ENCODE results near the gene UBE2Q2.

The UBE2Q2 gene

DNA sequence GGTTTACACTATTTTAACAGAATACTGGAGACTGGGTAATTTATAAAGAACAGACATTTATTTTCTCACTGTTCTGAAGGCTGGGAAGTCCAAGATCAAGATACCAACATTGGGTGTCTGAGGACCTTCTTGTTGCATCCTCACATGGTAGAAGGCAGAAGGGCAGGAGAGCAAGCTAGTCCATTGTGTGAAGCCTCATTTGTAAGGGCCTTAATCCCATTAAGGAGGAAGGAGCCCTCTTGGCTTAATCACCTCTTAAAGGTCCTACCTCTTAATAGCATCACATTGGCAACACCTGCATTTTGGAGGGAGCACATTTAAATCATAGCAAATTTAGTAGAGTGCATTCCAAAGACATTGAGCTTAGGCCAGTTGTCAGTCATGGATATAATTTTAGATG lies 26.2 kb downstream of the UBE2Q2 start:
- TF ChIP-seq SIN3A (IDR thresholded peaks at IDR 0.05; ENCODE audit: borderline replicate concordance, insufficient read depth, low read length): no peak
- TF ChIP-seq, protein P1, sequence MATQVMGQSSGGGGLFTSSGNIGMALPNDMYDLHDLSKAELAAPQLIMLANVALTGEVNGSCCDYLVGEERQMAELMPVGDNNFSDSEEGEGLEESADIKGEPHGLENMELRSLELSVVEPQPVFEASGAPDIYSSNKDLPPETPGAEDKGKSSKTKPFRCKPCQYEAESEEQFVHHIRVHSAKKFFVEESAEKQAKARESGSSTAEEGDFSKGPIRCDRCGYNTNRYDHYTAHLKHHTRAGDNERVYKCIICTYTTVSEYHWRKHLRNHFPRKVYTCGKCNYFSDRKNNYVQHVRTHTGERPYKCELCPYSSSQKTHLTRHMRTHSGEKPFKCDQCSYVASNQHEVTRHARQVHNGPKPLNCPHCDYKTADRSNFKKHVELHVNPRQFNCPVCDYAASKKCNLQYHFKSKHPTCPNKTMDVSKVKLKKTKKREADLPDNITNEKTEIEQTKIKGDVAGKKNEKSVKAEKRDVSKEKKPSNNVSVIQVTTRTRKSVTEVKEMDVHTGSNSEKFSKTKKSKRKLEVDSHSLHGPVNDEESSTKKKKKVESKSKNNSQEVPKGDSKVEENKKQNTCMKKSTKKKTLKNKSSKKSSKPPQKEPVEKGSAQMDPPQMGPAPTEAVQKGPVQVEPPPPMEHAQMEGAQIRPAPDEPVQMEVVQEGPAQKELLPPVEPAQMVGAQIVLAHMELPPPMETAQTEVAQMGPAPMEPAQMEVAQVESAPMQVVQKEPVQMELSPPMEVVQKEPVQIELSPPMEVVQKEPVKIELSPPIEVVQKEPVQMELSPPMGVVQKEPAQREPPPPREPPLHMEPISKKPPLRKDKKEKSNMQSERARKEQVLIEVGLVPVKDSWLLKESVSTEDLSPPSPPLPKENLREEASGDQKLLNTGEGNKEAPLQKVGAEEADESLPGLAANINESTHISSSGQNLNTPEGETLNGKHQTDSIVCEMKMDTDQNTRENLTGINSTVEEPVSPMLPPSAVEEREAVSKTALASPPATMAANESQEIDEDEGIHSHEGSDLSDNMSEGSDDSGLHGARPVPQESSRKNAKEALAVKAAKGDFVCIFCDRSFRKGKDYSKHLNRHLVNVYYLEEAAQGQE (IDR thresholded peaks at IDR 0.05; ENCODE audit: insufficient read depth in 1 of 2, low read depth in 2 of 2, low read length in 2 of 2): no peak
- TF ChIP-seq TAF1 (IDR thresholded peaks at IDR 0.05; ENCODE audit: borderline replicate concordance, insufficient read depth, low read length): no peak
- no peak for TF ChIP-seq POLR2AphosphoS5 (IDR thresholded peaks at IDR 0.05; ENCODE audit: low read depth, low read length)
- TF ChIP-seq FOXP2 (optimal IDR thresholded peaks at IDR 0.05; ENCODE audit: borderline replicate concordance, extremely low read depth, extremely low read length, insufficient read depth): no peak

DNA sequence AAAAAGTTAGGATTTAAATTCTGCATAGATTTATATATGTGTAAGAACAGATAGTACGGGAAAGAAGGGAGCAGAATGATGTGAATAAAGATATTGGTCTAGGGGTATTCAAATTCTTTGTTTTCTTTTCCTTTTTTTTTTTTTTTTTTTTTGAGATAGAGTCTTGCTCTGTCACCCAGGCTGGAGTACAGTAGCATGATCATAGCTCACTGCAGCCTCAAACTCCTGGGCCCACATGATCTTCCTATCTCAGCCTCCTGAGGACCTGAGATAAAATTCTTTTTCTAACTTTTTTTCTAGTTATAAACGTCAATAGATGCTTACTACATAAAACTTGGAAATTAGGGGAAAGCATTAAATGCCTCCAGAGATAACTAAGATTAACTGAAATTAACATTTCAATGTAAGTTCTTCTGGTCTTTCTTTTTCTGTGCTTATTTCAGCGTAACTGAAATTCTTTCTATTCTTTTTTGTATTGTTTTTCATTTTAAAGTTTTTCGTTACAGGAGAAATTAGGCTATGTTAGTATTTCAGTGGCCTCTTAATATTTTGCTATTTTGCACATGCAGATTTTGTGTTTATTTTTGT lies 29.2 kb downstream of the UBE2Q2 start:
- no peak for TF ChIP-seq FOXP2 (optimal IDR thresholded peaks at IDR 0.05; ENCODE audit: borderline replicate concordance, extremely low read depth, extremely low read length, insufficient read depth)
- TF ChIP-seq POLR2AphosphoS5 (IDR thresholded peaks at IDR 0.05; ENCODE audit: low read depth, low read length): no peak
- no peak for TF ChIP-seq TAF1 (IDR thresholded peaks at IDR 0.05; ENCODE audit: borderline replicate concordance, insufficient read depth, low read length)
- TF ChIP-seq, protein P1 (IDR thresholded peaks at IDR 0.05; ENCODE audit: insufficient read depth in 1 of 2, low read depth in 2 of 2, low read length in 2 of 2): no peak
- TF ChIP-seq SIN3A (IDR thresholded peaks at IDR 0.05; ENCODE audit: borderline replicate concordance, insufficient read depth, low read length): no peak

DNA sequence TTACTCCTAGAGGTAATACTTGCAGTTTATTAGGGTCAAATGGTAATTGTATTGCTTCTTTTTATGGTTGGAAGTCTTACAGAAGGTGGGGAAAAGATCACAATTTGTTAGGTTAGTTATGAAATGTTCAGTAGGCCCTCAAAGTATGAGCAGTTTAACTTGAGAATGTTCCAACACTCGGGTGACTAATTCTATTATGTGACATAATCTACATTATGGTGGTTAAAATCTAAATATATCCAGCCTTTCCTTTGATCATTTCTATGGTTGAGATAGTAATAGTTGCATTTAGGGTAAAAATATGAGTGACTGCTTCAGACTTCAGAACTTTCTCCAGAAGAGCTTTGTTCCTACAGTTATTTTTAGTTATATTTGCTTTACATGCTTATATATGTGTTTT lies 40.8 kb downstream of the UBE2Q2 start:
- TF ChIP-seq POLR2AphosphoS5 (IDR thresholded peaks at IDR 0.05; ENCODE audit: low read depth, low read length): no peak

DNA sequence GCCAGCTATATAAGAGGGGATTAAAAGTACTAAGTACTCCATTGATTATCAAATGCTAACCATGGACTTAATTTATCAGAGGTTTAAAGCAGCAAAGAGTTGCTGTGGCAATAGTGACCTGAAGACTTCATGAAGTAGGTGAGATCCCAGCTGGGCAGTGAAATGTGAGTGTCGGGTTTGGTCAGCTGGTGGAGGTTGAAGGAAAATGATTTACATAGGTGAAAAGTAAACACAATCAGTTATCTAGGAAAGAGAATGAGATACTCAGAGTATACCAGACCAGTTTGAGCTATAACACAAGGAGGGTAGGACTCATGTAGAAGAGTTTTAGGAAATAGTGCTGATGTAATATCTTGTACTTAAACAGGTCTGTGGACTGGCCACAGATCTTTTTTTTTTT lies 43.9 kb downstream of the UBE2Q2 start:
- no peak for TF ChIP-seq TAF1 (IDR thresholded peaks at IDR 0.05; ENCODE audit: borderline replicate concordance, insufficient read depth, low read length)
- TF ChIP-seq SIN3A (IDR thresholded peaks at IDR 0.05; ENCODE audit: borderline replicate concordance, insufficient read depth, low read length): no peak
- no peak for TF ChIP-seq POLR2AphosphoS5 (IDR thresholded peaks at IDR 0.05; ENCODE audit: low read depth, low read length)
- TF ChIP-seq, protein P1 (IDR thresholded peaks at IDR 0.05; ENCODE audit: insufficient read depth in 1 of 2, low read depth in 2 of 2, low read length in 2 of 2): no peak
- TF ChIP-seq FOXP2 (optimal IDR thresholded peaks at IDR 0.05; ENCODE audit: borderline replicate concordance, extremely low read depth, extremely low read length, insufficient read depth): no peak

DNA sequence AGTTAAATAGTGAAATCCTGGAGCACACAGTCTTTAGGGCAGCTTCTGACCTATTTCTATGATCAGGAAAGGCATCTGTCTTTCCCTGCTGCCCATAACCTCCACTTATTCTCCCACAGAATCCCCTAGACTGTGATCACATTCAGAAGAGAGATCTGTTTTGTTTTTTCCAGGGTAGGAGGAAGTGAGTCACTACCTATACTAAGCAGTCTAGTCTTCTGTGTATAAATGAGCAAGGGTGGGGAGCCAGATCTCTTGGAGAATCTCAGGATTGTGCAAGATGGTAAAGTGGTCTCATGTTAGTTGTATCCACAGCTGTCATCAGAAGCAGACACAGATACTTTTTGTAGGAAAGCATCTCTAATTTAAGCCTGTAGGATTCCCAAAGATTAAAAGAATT lies 48.6 kb downstream of the UBE2Q2 start:
- TF ChIP-seq FOXP2 (optimal IDR thresholded peaks at IDR 0.05; ENCODE audit: borderline replicate concordance, extremely low read depth, extremely low read length, insufficient read depth) (no peak), SIN3A (IDR thresholded peaks at IDR 0.05; ENCODE audit: borderline replicate concordance, insufficient read depth, low read length) (no peak; the same call in 1 of the 2 replicates), POLR2AphosphoS5 (IDR thresholded peaks at IDR 0.05; ENCODE audit: low read depth, low read length) (no peak), TAF1 (IDR thresholded peaks at IDR 0.05; ENCODE audit: borderline replicate concordance, insufficient read depth, low read length) (no peak)
- TF ChIP-seq, protein P1 (IDR thresholded peaks at IDR 0.05; ENCODE audit: insufficient read depth in 1 of 2, low read depth in 2 of 2, low read length in 2 of 2): no peak
